Adipose tissue (tissue), 3 donors: Measurements from ENCODE around the gene TNIP3. TPM values are rescaled to one million over a fixed set of nuclear protein-coding genes. Genes with fewer than 3 reads are reported as not detected.
"Not testable (repeated sequence)": the region's sequence is repeated elsewhere in the genome, so short reads cannot be mapped to it uniquely, and the experiment has no call there.

Experiments
- H3K27ac ChIP-seq: one replicate; pipeline ENCODE4 v1.5.1; 2013; ENCODE audit warnings: low read depth, low read length
- WGBS, 3 donors: extraction: QIAGEN DNeasy Blood & Tissue Kit; methylation state at CpG; one replicate each; pipeline ENCODE4 v1.1.7; 2013; 5-methylcytosine and 5-hydroxymethylcytosine counted together
- polyA plus RNA-seq, 3 donors: library from polyadenylated mRNA; stranded (reverse); fragments of 200-250 nt; gene quantifications; one replicate each; pipeline ENCODE4 v1.2.3, GENCODE V29; 2013
- donor health status: healthy with polysubstance abuse.
- donor health status: Bipolar disorder and iron deficiency.
- donor health status: healthy.

Gene TNIP3
- polyA plus RNA-seq, 3 donors: 1.4 TPM; not detected in 2

- no peak overlapping the region for H3K27ac ChIP-seq
- 80 to 95% (median 95%) methylated on average over 3 of the region's 3 CpGs for WGBS, 3 donors
Measured at GRCh38 chr4:121183361-121183760, 19.2 kb upstream of the TNIP3 start.

GRCh38 chr4:121182296-121182695, 18.2 kb upstream of the TNIP3 start:
- H3K27ac ChIP-seq: no peak overlapping the region
- WGBS, 3 donors: 41 to 48% (median 46%) methylated on average over 3 of the region's 3 CpGs

- WGBS, 3 donors: 84 to 95% (median 90%) methylated on average over 1 of the region's 1 CpG
- H3K27ac ChIP-seq: no peak overlapping the region
Measured at GRCh38 chr4:121181493-121181892, 17.4 kb upstream of the TNIP3 start.

GRCh38 chr4:121180558-121180957, 16.4 kb upstream of the TNIP3 start:
- H3K27ac ChIP-seq: no peak overlapping the region
- WGBS, 3 donors: 74 to 86% (median 81%) methylated on average over 3 of the region's 3 CpGs

GRCh38 chr4:121177246-121178137, 13.4 kb upstream of the TNIP3 start:
- H3K27ac ChIP-seq: no peak overlapping the region
- 23 to 67% (median 57%) methylated on average over 3 of the region's 3 CpGs for WGBS, 3 donors

GRCh38 chr4:121176082-121176934, 12.2 kb upstream of the TNIP3 start:
- 44 to 55% (median 50%) methylated on average over 3 of the region's 3 CpGs for WGBS, 3 donors

GRCh38 chr4:121171477-121171876, 7.4 kb upstream of the TNIP3 start:
- 96 to 97% (median 97%) methylated on average over 3 of the region's 3 CpGs for WGBS, 3 donors

More at GRCh38 chr4:121176082-121176934, 12.2 kb upstream of the TNIP3 start:
- no peak overlapping the region for H3K27ac ChIP-seq

GRCh38 chr4:121168446-121169281, 4.5 kb upstream of the TNIP3 start:
- 80 to 82% (median 82%) methylated on average over 6 of the region's 6 CpGs for WGBS, 3 donors
- no peak overlapping the region for H3K27ac ChIP-seq

More at GRCh38 chr4:121171477-121171876, 7.4 kb upstream of the TNIP3 start:
- H3K27ac ChIP-seq: not testable (repeated sequence)

- no peak overlapping the region for H3K27ac ChIP-seq
Measured at GRCh38 chr4:121166976-121167375, 2.9 kb upstream of the TNIP3 start.

GRCh38 chr4:121165206-121165605, 1.1 kb upstream of the TNIP3 start:
- 82 to 90% (median 89%) methylated on average over 4 of the region's 4 CpGs for WGBS, 3 donors
- no peak overlapping the region for H3K27ac ChIP-seq

GRCh38 chr4:121156822-121157769, 7.0 kb downstream of the TNIP3 start:
- 1 to 5% (median 3%) methylated on average over 32 of the region's 32 CpGs for WGBS, 3 donors
- H3K27ac ChIP-seq: no peak overlapping the region

GRCh38 chr4:121155893-121156292, 8.2 kb downstream of the TNIP3 start:
- 31 to 75% (median 48%) methylated on average over 3 of the region's 3 CpGs for WGBS, 3 donors
- no peak overlapping the region for H3K27ac ChIP-seq

GRCh38 chr4:121154103-121154515, 10.0 kb downstream of the TNIP3 start:
- WGBS, 3 donors: 43 to 80% (median 56%) methylated on average over 4 of the region's 4 CpGs
- H3K27ac ChIP-seq: no peak overlapping the region

GRCh38 chr4:121151942-121152341, 12.2 kb downstream of the TNIP3 start:
- no peak overlapping the region for H3K27ac ChIP-seq
- 69 to 95% (median 93%) methylated on average over 1 of the region's 1 CpG for WGBS, 3 donors

GRCh38 chr4:121150486-121150885, 13.6 kb downstream of the TNIP3 start:
- H3K27ac ChIP-seq: no peak overlapping the region
- 77 to 95% (median 85%) methylated on average over 1 of the region's 1 CpG for WGBS, 3 donors

GRCh38 chr4:121150003-121150402, 14.1 kb downstream of the TNIP3 start:
- WGBS, 3 donors: 86 to 92% (median 87%) methylated on average over 4 of the region's 4 CpGs
- no peak overlapping the region for H3K27ac ChIP-seq

GRCh38 chr4:121148621-121149020, 15.5 kb downstream of the TNIP3 start:
- H3K27ac ChIP-seq: no peak overlapping the region
